ENCODE measurements around the gene SPP2.

The SPP2 gene

DNA sequence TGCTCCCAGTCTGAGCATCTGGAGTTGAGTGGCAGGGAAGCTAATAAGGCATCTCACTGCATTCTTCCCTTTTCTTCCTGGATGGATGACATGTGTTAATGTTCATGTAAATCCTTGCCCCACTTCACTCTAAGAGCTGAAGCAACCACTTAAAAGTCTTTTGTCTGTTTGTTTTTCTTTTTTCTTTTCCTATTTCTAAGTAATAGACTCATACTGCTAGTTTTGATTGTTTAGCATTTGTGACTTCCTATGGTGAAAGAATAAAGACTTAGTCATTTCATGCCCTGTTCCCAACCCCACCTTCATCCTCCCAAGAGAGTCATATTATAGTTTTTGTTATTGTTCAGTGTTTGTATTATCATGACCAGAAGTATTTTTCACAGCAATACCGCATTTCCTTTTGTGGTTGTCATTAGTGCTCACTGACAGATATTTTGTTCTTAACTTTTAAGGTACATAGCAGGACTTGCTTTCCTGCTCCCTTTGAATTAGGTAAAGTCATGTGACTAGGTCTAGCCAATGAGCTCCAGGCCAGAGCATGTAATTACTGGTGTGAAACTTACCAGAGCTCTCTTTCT is 18.1 kb upstream of the SPP2 start:
- H3K4me3 ChIP-seq (replicated peaks; ENCODE audit: insufficient read depth, low read length) = no peak overlapping the region
- H3K27ac ChIP-seq (replicated peaks) = no peak overlapping the region
- DNase-seq (ENCODE audit: low read depth in 1 of 2, low spot score in 1 of 2) = no peak
- H3K27me3 ChIP-seq (ENCODE audit: insufficient read depth, poor library complexity, severe bottlenecking) = peaks cover 16% of the 10 kb centered on the region
- TF ChIP-seq POLR2AphosphoS5 (IDR thresholded peaks at IDR 0.05; ENCODE audit: low read depth) (no peak), GABPA (IDR thresholded peaks at IDR 0.05; ENCODE audit: low read depth) (no peak), SPI1 (IDR thresholded peaks at IDR 0.05; ENCODE audit: borderline replicate concordance, low read depth) (no peak), CTCF (IDR thresholded peaks at IDR 0.05; ENCODE audit: insufficient read depth, low read length) (no peak), REST (IDR thresholded peaks at IDR 0.05; ENCODE audit: insufficient replicate concordance, low read depth) (no peak)

- TF ChIP-seq GABPA (IDR thresholded peaks at IDR 0.05; ENCODE audit: low read depth) (no peak), REST (IDR thresholded peaks at IDR 0.05; ENCODE audit: insufficient replicate concordance, low read depth) (no peak), SPI1 (IDR thresholded peaks at IDR 0.05; ENCODE audit: borderline replicate concordance, low read depth) (no peak), CTCF (IDR thresholded peaks at IDR 0.05; ENCODE audit: insufficient read depth, low read length) (no peak), POLR2AphosphoS5 (IDR thresholded peaks at IDR 0.05; ENCODE audit: low read depth) (no peak)
- no peak for DNase-seq (ENCODE audit: low read depth in 1 of 2, low spot score in 1 of 2)
- H3K27me3 ChIP-seq (ENCODE audit: insufficient read depth, poor library complexity, severe bottlenecking) = peaks cover 12% of the 10 kb centered on the region
- no peak overlapping the region for H3K27ac ChIP-seq (replicated peaks)
- no peak overlapping the region for H3K4me3 ChIP-seq (replicated peaks; ENCODE audit: insufficient read depth, low read length)
These were observed 17.3 kb upstream of the SPP2 start for GRCh38 chr2:234033174-234033573.

GRCh38 chr2:234033885-234034284 is 16.6 kb upstream of the SPP2 start:
- no peak for DNase-seq (ENCODE audit: low read depth in 1 of 2, low spot score in 1 of 2)
- no peak overlapping the region for H3K4me3 ChIP-seq (replicated peaks; ENCODE audit: insufficient read depth, low read length)

More at GRCh38 chr2:234033885-234034284, 16.6 kb upstream of the SPP2 start:
- Histone ChIP-seq H3K27ac (replicated peaks) (no peak overlapping the region), H3K27me3 (ENCODE audit: insufficient read depth, poor library complexity, severe bottlenecking) (peaks cover 12% of the 10 kb centered on the region)
- no peak for TF ChIP-seq POLR2AphosphoS5 (IDR thresholded peaks at IDR 0.05; ENCODE audit: low read depth)
- no peak for TF ChIP-seq SPI1 (IDR thresholded peaks at IDR 0.05; ENCODE audit: borderline replicate concordance, low read depth)
- no peak for TF ChIP-seq REST (IDR thresholded peaks at IDR 0.05; ENCODE audit: insufficient replicate concordance, low read depth)
- no peak for TF ChIP-seq GABPA (IDR thresholded peaks at IDR 0.05; ENCODE audit: low read depth)
- no peak for TF ChIP-seq CTCF (IDR thresholded peaks at IDR 0.05; ENCODE audit: insufficient read depth, low read length)
